Gastrocnemius medialis (tissue), 4 donors: ENCODE measurements around the gene HMCN2.

Source experiments
- CTCF ChIP-seq, 5 experiments: fragments of 450-650 bp in 3 of 5; fragments of 200-600 bp in 2 of 5; sonication (generic) in 2 of 5; IDR thresholded peaks in 4 of 5; conservative IDR thresholded peaks in 1 of 5; 1 replicate in 4 of 5; 2 replicates in 1 of 5; pipeline ENCODE4 v1.5.1; 2016 to 2019; ENCODE audit warnings: antibody characterized with exemption in 5 of 5, mild to moderate bottlenecking in 3 of 5, moderate library complexity in 3 of 5
- POLR2A ChIP-seq, 2 donors: fragments of 450-650 bp; IDR thresholded peaks; one replicate each; pipeline ENCODE4 v1.6.1; 2017; ENCODE audit warnings: antibody characterized with exemption in 2 of 2, mild to moderate bottlenecking in 2 of 2, moderate library complexity in 2 of 2

- TF ChIP-seq POLR2A (IDR thresholded peaks at IDR 0.05) (no peak), CTCF (IDR thresholded peaks at IDR 0.05 in 4 of 5, conservative IDR thresholded peaks at IDR 0.05 in 1 of 5) (no peak)
These were observed 101.5 kb downstream of the HMCN2 start for GRCh38 chr9:130366888-130367550.
